Measurements from ENCODE around the gene PGAP1. TPM values are rescaled to one million over a fixed set of nuclear protein-coding genes. Genes with fewer than 3 reads are reported as not detected.

Gene PGAP1
- total RNA-seq, 1 experiment from 2014 or later: 21.0 TPM

DNA sequence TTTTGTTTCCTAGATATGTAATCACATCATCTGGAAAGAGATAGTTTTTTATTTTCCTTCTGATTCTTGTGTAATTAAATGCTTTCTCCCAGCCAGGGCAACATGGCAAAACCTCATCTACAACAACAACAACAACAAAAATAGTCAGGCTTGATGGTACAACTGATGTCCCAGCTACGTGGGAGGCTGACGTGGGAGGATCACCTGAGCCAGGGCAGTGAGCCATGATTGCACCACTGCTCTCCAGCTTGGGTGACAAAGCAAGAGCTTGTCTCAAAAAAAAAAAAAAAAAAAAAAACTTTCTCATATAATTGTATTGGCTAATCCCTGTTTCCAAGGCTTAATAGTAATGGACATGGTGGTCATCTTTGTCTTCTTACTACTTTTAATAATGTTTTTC is 26.4 kb upstream of the PGAP1 start:
- H3K27ac Mint-ChIP-seq: no peak overlapping the region

More for the DNA sequence above, 26.4 kb upstream of the PGAP1 start:
- no peak overlapping the region for H2AK5ac ChIP-seq (ENCODE audit: insufficient read length, low read length)
- H3K23me2 ChIP-seq (ENCODE audit: insufficient read length, low read depth, low read length, poor library complexity, severe bottlenecking): no peaks in the 10 kb centered on the region
- no peaks in the 10 kb centered on the region for H3K9me3 ChIP-seq (ENCODE audit: control insufficient read depth, low read depth, low read length)
- H4K5ac ChIP-seq (ENCODE audit: insufficient read length, low read depth, low read length): no peak overlapping the region
- H3K23ac ChIP-seq (ENCODE audit: insufficient read length, low read depth, low read length): no peak overlapping the region
- Mint-ChIP-seq H3K9me3 (no peaks in the 10 kb centered on the region), H3K27me3 (ENCODE audit: low read depth) (no peaks in the 10 kb centered on the region), H3K4me3 (no peak overlapping the region), H3K4me1 (peaks cover 33 to 35% of the 10 kb centered on the region in 2 experiments), H3K36me3 (ENCODE audit: insufficient read depth in 1 of 3, low read depth in 3 of 3) (no peaks in the 10 kb centered on the region)
- no peak overlapping the region for H4K91ac ChIP-seq (ENCODE audit: insufficient read length, low read depth, low read length)
- no peak overlapping the region for H3K9ac ChIP-seq (ENCODE audit: extremely low read depth, insufficient read length, low read length)
- H2BK20ac ChIP-seq (ENCODE audit: low read depth, low read length, poor library complexity, severe bottlenecking): no peak overlapping the region
- H2BK5ac ChIP-seq (ENCODE audit: insufficient read length, low read length): no peak overlapping the region
- H3K27me3 ChIP-seq (ENCODE audit: insufficient read depth, low read length): no peaks in the 10 kb centered on the region
- H3K27ac ChIP-seq (ENCODE audit: insufficient read length, low read depth, low read length): no peak overlapping the region
- no peak overlapping the region for H3K4ac ChIP-seq (ENCODE audit: low read depth, low read length)
- DNase-seq: no peak
- WGBS (ENCODE audit: extremely low coverage, insufficient read length, low lambda C conversion rate): no CpG with 5 or more reads among the region's 2 CpGs
- H3K79me1 ChIP-seq (ENCODE audit: insufficient read depth, low read depth, low read length, poor library complexity, severe bottlenecking): no peaks in the 10 kb centered on the region
- no peak overlapping the region for H2AFZ ChIP-seq (ENCODE audit: low read length)
- no peaks in the 10 kb centered on the region for H4K20me1 ChIP-seq (ENCODE audit: control insufficient read depth, insufficient read depth, insufficient read length)
- H2BK15ac ChIP-seq (ENCODE audit: low read depth, low read length): no peak overlapping the region
- H3K14ac ChIP-seq (ENCODE audit: insufficient read depth, low read length): no peak overlapping the region
- no peak overlapping the region for H2BK120ac ChIP-seq (ENCODE audit: low read depth, low read length, poor library complexity, severe bottlenecking)
- no peak overlapping the region for H2BK12ac ChIP-seq (ENCODE audit: insufficient read length, low read depth, low read length)
- no peak overlapping the region for H3T11ph ChIP-seq (ENCODE audit: low read length)
- no peak overlapping the region for H3K56ac ChIP-seq (ENCODE audit: insufficient read length, low read depth, low read length)
- no peaks in the 10 kb centered on the region for H3K79me2 ChIP-seq (ENCODE audit: insufficient read depth, low read length)
- peaks cover 4% of the 10 kb centered on the region; the same call in 1 of the 2 replicates for H3K4me1 ChIP-seq (ENCODE audit: insufficient read depth, low read length)
- H3K18ac ChIP-seq (ENCODE audit: insufficient read length, low read depth, low read length): no peak overlapping the region
- H4K8ac ChIP-seq (replicated peaks; ENCODE audit: insufficient read length, low read depth, low read length): no peak overlapping the region
- H3K4me2 ChIP-seq (ENCODE audit: insufficient read depth, insufficient read length, low read length): no peak overlapping the region
- TF ChIP-seq, protein P1, sequence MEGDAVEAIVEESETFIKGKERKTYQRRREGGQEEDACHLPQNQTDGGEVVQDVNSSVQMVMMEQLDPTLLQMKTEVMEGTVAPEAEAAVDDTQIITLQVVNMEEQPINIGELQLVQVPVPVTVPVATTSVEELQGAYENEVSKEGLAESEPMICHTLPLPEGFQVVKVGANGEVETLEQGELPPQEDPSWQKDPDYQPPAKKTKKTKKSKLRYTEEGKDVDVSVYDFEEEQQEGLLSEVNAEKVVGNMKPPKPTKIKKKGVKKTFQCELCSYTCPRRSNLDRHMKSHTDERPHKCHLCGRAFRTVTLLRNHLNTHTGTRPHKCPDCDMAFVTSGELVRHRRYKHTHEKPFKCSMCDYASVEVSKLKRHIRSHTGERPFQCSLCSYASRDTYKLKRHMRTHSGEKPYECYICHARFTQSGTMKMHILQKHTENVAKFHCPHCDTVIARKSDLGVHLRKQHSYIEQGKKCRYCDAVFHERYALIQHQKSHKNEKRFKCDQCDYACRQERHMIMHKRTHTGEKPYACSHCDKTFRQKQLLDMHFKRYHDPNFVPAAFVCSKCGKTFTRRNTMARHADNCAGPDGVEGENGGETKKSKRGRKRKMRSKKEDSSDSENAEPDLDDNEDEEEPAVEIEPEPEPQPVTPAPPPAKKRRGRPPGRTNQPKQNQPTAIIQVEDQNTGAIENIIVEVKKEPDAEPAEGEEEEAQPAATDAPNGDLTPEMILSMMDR (conservative IDR thresholded peaks at IDR 0.05): no peak
